Endothelial cell of umbilical vein (primary cell): ENCODE measurements around the gene BRINP2. TPM values are rescaled to one million over a fixed set of nuclear protein-coding genes. Genes with fewer than 3 reads are reported as not detected.

Experiments
- BruUV-seq: library from RNA; stranded (reverse); fragments of 400-500 nt; replicated peaks from 2 replicates; lab custom pipeline; 2021; lab: Mats Ljungman, UMichigan
- CTCF ChIA-PET: fragments of 300-600, 350-600 bp; sonication (Branson Sonifier 250); formaldehyde crosslinking; loops from one replicate; lab custom pipeline; 2021; ENCODE audit warnings: antibody characterized with exemption, inconsistent platforms; lab: Charles Lee
- POLR2A ChIA-PET: fragments of 300-600, 350-600 bp; sonication (Branson Sonifier 250); formaldehyde crosslinking; loops from one replicate; lab custom pipeline; 2021; ENCODE audit warnings: antibody characterized with exemption, inconsistent platforms; lab: Charles Lee
- DNase-seq: peaks from one replicate; pipeline ENCODE4 v3.0.0-alpha.2; 2011; ENCODE audit warnings: low read depth, low spot score
- FAIRE-seq: peaks from 2 replicates; lab custom pipeline; 2011; peaks lifted over from hg19 to GRCh38; lab: Jason Lieb, UNC
- H2AFZ ChIP-seq: 2 replicates; pipeline ENCODE4 v1.6.0; 2012; ENCODE audit warnings: low read depth, low read length, control low read depth, inconsistent platforms
- H3K27ac ChIP-seq: 2 replicates; pipeline ENCODE4 v1.5.1; 2011; ENCODE audit warnings: low read depth, mild to moderate bottlenecking, control low read depth, low read length, moderate library complexity; ENCODE audit not compliant: insufficient read depth
- H3K27me3 ChIP-seq, 2 experiments: 2 replicates each; pipeline versions ENCODE4 v1.6.0 to v1.6.1; 2011; ENCODE audit warnings: low read length in 2 of 2, mixed read lengths in 1 of 2; ENCODE audit not compliant: control insufficient read depth in 2 of 2, insufficient read depth in 2 of 2
- H3K36me3 ChIP-seq, 2 experiments: 2 replicates in 1 of 2; 3 replicates in 1 of 2; pipeline ENCODE4 v1.5.1; 2011; ENCODE audit warnings: low read length in 2 of 2, mild to moderate bottlenecking in 1 of 2, moderate library complexity in 1 of 2; ENCODE audit not compliant: control insufficient read depth in 2 of 2, insufficient read depth in 2 of 2; ENCODE audit errors: extremely low read depth in 1 of 2
- H3K4me1 ChIP-seq: 3 replicates; pipeline ENCODE4 v1.5.1; 2011; ENCODE audit warnings: mild to moderate bottlenecking, low read length; ENCODE audit not compliant: control insufficient read depth, insufficient read depth; ENCODE audit errors: extremely low read depth
- H3K4me2 ChIP-seq: 2 replicates; pipeline ENCODE4 v1.6.1; 2011; ENCODE audit warnings: low read length, control low read depth, mixed read lengths; ENCODE audit not compliant: insufficient read depth
- H3K4me3 ChIP-seq, 3 experiments: fragments of 200-600 bp in 1 of 3; sonication (generic), shearing (Covaris generic) in 1 of 3; replicated peaks in 1 of 3; 2 replicates each; pipeline ENCODE4 v1.5.1; 2011 to 2016; ENCODE audit warnings: control low read depth in 3 of 3, low read length in 3 of 3, mild to moderate bottlenecking in 2 of 3, inconsistent platforms in 1 of 3, low read depth in 1 of 3, moderate library complexity in 1 of 3; ENCODE audit not compliant: insufficient read depth in 1 of 3
- H3K79me2 ChIP-seq: 2 replicates; pipeline ENCODE4 v1.6.0; 2012; ENCODE audit warnings: low read length, inconsistent platforms; ENCODE audit not compliant: control insufficient read depth, insufficient read depth
- H3K9ac ChIP-seq: replicated peaks from 2 replicates; pipeline ENCODE3; 2011; ENCODE audit warnings: low read length, control low read depth; ENCODE audit not compliant: insufficient read depth; ENCODE audit errors: extremely low read depth
- H3K9me1 ChIP-seq: replicated peaks from 3 replicates; pipeline ENCODE4 v1.6.0; 2011; ENCODE audit warnings: mild to moderate bottlenecking, low read length; ENCODE audit not compliant: control insufficient read depth, insufficient read depth; ENCODE audit errors: extremely low read depth
- H3K9me3 ChIP-seq: replicated peaks from 2 replicates; pipeline ENCODE4 v1.5.1; 2012; ENCODE audit warnings: low read length, inconsistent platforms; ENCODE audit not compliant: control insufficient read depth, insufficient read depth
- H4K20me1 ChIP-seq: replicated peaks from 2 replicates; pipeline ENCODE3; 2011; ENCODE audit warnings: mild to moderate bottlenecking, low read length; ENCODE audit not compliant: control insufficient read depth, insufficient read depth; ENCODE audit errors: extremely low read depth
- EZH2 ChIP-seq: IDR thresholded peaks from 2 replicates; pipeline ENCODE4 v1.6.1; 2012; ENCODE audit warnings: borderline replicate concordance, low read depth, mild to moderate bottlenecking, moderate library complexity, low read length, inconsistent platforms; ENCODE audit not compliant: severe bottlenecking
- FOS ChIP-seq: IDR thresholded peaks from 2 replicates; pipeline ENCODE4 v1.6.1; 2011; ENCODE audit warnings: mild to moderate bottlenecking, low read length, moderate library complexity, borderline replicate concordance; ENCODE audit not compliant: insufficient read depth
- GATA2 ChIP-seq: IDR thresholded peaks from 2 replicates; pipeline ENCODE4 v1.7.0; 2011; ENCODE audit warnings: low read depth, mild to moderate bottlenecking, moderate library complexity, mixed read lengths, low read length; ENCODE audit not compliant: insufficient read length, insufficient read depth
- JUN ChIP-seq: IDR thresholded peaks from 2 replicates; pipeline ENCODE4 v1.6.1; 2011; ENCODE audit warnings: borderline replicate concordance, low read depth; ENCODE audit not compliant: insufficient read length, insufficient read depth
- MAX ChIP-seq: IDR thresholded peaks from 2 replicates; pipeline ENCODE4 v1.6.1; 2011; ENCODE audit not compliant: insufficient read depth, insufficient read length
- MYC ChIP-seq: IDR thresholded peaks from one replicate; pipeline ENCODE4 v1.6.1; 2011; ENCODE audit warnings: mild to moderate bottlenecking, low read depth, low read length
- POLR2A ChIP-seq: IDR thresholded peaks from 2 replicates; pipeline ENCODE4 v1.6.1; 2012; ENCODE audit warnings: low read depth, mild to moderate bottlenecking, control low read depth, low read length
- POLR2AphosphoS5 ChIP-seq: IDR thresholded peaks from 2 replicates; pipeline ENCODE4 v1.6.1; 2012; ENCODE audit warnings: low read depth, mild to moderate bottlenecking, control low read depth, low read length, moderate library complexity; ENCODE audit not compliant: insufficient read depth
- dilution Hi-C: fragments of 300-500 bp; cut with MboI; formaldehyde crosslinking; loops from one replicate; pipeline ENCODE4 v1.15.0; 2019; ENCODE audit warnings: low sequenced_read_pairs; ENCODE audit not compliant: extremely low pct_ligation_motif_present
- intact Hi-C: fragments of 100-400 bp; cut with micrococcal nuclease; formaldehyde crosslinking; loops from one replicate; pipeline ENCODE4 v1.10.0; 2022
- polyA plus RNA-seq, 4 experiments: library from polyadenylated mRNA; depleted of rRNA in 3 of 4; stranded (reverse) in 3 of 4; unstranded in 1 of 4; fragments of >200 nt; gene quantifications; 2 replicates each; pipeline versions ENCODE4 v1.2.1 to v1.2.3, GENCODE V29; 2011 to 2012; ENCODE audit warnings: missing spikeins in 1 of 4
- total RNA-seq: library from RNA; stranded (reverse); gene quantifications from 2 replicates; pipeline ENCODE4 v1.2.3, GENCODE V29; 2021
- TF ChIP-seq, protein P1 (sequence below), 2 donors: IDR thresholded peaks; 1 replicate in 1 of 2; 2 replicates in 1 of 2; pipeline ENCODE4 v1.5.1; 2011; ENCODE audit warnings: low read length in 2 of 2, mild to moderate bottlenecking in 2 of 2, moderate library complexity in 2 of 2, control low read depth in 1 of 2, inconsistent platforms in 1 of 2, low read depth in 1 of 2; ENCODE audit not compliant: insufficient read depth in 1 of 2; ENCODE audit errors: extremely low read depth in 1 of 2

Gene BRINP2
- total and polyA plus RNA-seq, 2 donors (not counting 3 experiments of a cell fraction or from before 2014, with no cell fraction given) = not detected

DNA sequence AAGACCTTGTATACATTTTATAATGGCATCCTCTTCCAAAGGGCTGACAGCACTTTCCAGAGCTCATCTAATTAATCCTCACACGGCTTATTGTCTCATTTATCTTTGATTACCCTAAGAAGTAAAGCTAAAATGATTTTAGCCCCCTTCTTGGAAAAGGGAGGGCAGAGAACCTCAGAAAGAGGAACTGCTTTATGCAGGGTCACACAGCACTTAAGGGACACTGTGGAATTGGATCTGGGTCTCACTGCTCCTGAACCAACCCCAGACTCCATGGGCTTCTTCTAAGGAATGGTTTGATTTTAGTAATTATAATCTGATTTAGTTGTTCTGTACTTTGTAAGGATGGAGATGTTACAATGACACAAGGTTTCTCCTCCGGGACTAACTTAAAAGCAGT lies 3.2 kb downstream of the BRINP2 start:
- H3K27me3 ChIP-seq = peaks cover 13 to 21% of the 10 kb centered on the region in 2 experiments
- ChIA-PET CTCF (no interaction called here), POLR2A (no interaction called here)
- no peaks in the 10 kb centered on the region for H3K36me3 ChIP-seq
- no peak overlapping the region for H3K4me3 ChIP-seq
- H3K4me2 ChIP-seq = no peak overlapping the region
- TF ChIP-seq POLR2AphosphoS5 (no peak), FOS (no peak), JUN (no peak), POLR2A (no peak), EZH2 (no peak), MAX (no peak), MYC (no peak), GATA2 (no peak)
- TF ChIP-seq, protein P1, sequence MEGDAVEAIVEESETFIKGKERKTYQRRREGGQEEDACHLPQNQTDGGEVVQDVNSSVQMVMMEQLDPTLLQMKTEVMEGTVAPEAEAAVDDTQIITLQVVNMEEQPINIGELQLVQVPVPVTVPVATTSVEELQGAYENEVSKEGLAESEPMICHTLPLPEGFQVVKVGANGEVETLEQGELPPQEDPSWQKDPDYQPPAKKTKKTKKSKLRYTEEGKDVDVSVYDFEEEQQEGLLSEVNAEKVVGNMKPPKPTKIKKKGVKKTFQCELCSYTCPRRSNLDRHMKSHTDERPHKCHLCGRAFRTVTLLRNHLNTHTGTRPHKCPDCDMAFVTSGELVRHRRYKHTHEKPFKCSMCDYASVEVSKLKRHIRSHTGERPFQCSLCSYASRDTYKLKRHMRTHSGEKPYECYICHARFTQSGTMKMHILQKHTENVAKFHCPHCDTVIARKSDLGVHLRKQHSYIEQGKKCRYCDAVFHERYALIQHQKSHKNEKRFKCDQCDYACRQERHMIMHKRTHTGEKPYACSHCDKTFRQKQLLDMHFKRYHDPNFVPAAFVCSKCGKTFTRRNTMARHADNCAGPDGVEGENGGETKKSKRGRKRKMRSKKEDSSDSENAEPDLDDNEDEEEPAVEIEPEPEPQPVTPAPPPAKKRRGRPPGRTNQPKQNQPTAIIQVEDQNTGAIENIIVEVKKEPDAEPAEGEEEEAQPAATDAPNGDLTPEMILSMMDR (IDR thresholded peaks at IDR 0.05; ENCODE audit: extremely low read depth in 1 of 2, insufficient read depth in 1 of 2, low read depth in 1 of 2, low read length in 2 of 2) = no peak
- no peak overlapping the region for H3K27ac ChIP-seq
- no peaks in the 10 kb centered on the region for H4K20me1 ChIP-seq
- dilution Hi-C loops (no loop called here), intact Hi-C loops (no loop called here)
- H3K9me1 ChIP-seq = no peaks in the 10 kb centered on the region
- no peak for FAIRE-seq
- no peaks in the 10 kb centered on the region for H3K4me1 ChIP-seq
- H3K9ac ChIP-seq = no peak overlapping the region
- no peak overlapping the region for H2AFZ ChIP-seq
- no peaks in the 10 kb centered on the region for H3K9me3 ChIP-seq
- no peaks in the 10 kb centered on the region for H3K79me2 ChIP-seq
- no TSS peak for BruUV-seq
- no peak for DNase-seq
